SIG-M5 treated with dmso at 0.1 percent for 504 hours (cell line): ENCODE measurements around the gene NPDC1.

Source experiments
- DNase-seq: peaks from one replicate; lab custom pipeline; 2025; ENCODE audit not compliant: unreplicated experiment; lab: John Stamatoyannopoulos, UW

NPDC1 gene

GRCh38 chr9:136996361-136997292 lies 49.4 kb downstream of the NPDC1 start, which contains the start of gene CLIC3:
TSS of gene CLIC3 (minus strand) at chr9:136996568. CDS start at chr9:136996543, 25 bp downstream.
- DNase-seq = peak; percentile 40

- DNase-seq = no peak
These were observed 50.1 kb downstream of the NPDC1 start for GRCh38 chr9:136995772-136996311.

GRCh38 chr9:136995362-136995761 lies 50.6 kb downstream of the NPDC1 start:
- no peak for DNase-seq

- no peak for DNase-seq
These were observed 51.1 kb downstream of the NPDC1 start for GRCh38 chr9:136994888-136995230.

GRCh38 chr9:136994180-136994887 lies 51.6 kb downstream of the NPDC1 start:
- no peak for DNase-seq

GRCh38 chr9:136992819-136993369 lies 53.1 kb downstream of the NPDC1 start:
- no peak for DNase-seq

GRCh38 chr9:136991993-136992818 lies 53.8 kb downstream of the NPDC1 start, which contains the start of gene PAXX:
TSS of gene PAXX (plus strand) at chr9:136992422. CDS start at chr9:136992444, 22 bp downstream.
- DNase-seq = peak; percentile 86

- no peak for DNase-seq
These were observed 55.6 kb downstream of the NPDC1 start for GRCh38 chr9:136990242-136990911.
